GM18870 (cell line): ENCODE data around the gene LYPLAL1.
"Not testable (repeated sequence)": the region's sequence is repeated elsewhere in the genome, so short reads cannot be mapped to it uniquely, and the experiment has no call there.

Experiments used
- ATAC-seq: cut with Tn5 transposase; IDR thresholded peaks from one replicate; pipeline ENCODE4 v1.9.1; 2021; ENCODE audit warnings: moderate library complexity; ENCODE audit not compliant: unreplicated experiment

LYPLAL1 gene

DNA sequence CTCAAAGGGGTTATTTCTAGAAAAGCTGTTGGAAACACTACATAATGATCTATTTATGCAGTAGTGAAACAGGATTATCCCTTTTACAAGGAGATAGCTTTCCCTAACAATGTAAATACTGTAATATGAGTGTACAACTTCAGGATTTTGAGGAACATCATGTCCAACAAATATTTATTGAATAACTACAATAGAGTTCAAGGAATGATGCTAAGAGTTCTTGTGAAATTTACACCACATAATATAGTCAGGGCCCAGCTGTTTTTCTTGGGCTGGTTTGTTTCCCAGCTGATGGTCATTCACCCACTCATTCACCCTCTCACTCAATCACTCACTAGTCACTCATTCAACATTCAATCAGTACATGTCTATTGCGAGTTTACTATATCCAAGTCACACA is 12.3 kb upstream of the LYPLAL1 start:
- no peak for ATAC-seq

- ATAC-seq: no peak
Observed at GRCh38 chr1:219163401-219163954, 10.2 kb upstream of the LYPLAL1 start.

- ATAC-seq: no peak
Observed at GRCh38 chr1:219171192-219171935, 2.3 kb upstream of the LYPLAL1 start.

DNA sequence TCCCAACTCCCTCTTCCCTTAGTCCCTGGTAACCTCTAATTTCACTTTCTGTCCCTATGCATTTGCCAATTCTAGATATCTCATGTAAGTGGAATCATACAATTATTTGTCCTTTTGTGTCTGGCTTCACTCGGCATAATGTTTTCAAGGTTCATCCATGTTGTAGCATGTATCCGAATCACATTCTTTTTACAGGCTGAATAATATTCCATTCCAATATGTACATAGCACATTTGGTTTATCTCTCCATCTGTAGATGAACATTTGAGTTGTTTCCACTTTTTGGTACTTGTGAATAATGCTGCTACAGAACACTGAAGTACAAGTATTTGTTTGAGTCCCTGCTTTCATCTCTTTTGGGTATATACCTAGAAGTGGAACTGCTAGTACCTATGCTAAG is 857 bp upstream of the LYPLAL1 start:
- ATAC-seq: no peak

DNA sequence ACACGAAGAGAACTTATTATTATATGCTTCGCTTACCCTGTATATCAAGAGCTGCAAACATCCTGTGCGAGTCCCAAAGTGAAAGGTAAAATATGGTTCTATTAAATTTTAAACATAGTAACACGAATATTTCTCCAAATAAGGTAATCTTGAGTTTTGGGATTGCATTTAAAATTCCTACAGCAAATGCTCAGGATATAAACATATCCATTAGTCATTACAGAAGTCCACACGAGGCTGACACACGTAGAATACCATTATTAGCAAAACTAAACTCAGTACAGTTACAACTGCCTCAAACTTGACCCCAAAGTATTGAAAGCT is 282 bp upstream of the LYPLAL1 start:
- ATAC-seq: peak; percentile 55

DNA sequence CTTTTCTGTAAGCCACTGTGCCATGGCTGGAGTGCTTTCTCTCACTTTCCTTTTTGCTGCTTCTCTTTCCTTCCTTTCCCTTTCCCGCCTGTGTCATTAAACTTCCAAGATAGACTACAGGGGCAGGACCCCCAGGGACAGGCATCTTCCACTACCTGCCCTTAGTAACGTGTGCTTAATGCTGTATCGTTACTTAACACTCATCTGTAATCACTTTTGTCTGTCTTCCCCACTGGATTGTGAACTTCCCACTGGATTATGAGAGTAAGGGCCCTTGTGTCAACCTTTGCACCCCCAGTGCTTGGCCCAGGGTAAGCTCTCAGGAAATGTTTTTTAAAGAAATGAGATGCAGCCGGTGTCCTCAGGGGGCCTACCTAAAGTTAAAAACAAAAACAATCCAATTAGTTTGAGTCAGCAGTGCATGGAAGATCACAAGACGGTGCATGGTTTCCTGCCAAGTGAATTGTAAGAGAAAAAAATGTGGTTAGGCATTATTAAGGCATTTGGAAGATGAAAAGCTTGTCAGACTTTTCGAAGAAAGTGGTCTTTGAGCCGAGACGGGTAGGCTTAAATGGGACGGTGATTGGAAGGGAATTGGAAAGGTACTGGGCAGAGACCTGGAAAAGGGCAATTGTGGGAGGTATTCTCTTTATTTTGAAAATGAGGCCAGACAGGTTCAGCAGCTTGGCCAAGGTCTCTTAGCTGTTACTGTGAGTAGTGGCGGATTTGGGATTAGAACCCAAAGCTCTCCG is 958 bp downstream of the LYPLAL1 start:
- peak; percentile 24 for ATAC-seq

DNA sequence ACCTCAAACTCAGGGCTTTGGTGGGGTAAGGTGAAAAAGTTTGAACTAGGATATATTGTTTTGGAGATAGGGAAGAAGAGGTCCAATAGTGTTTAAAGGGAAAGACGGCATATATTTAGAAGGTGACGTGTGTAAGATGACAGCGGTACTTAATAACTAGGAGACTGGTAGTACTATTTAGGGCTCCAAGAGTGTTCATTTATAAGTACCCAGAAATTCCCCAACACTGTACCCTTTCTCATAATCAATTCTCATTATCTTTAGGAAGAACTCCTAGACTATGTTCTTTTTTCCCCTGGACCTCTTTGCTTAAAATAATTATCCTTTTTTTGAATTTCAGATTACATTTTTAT is 1.5 kb downstream of the LYPLAL1 start:
- ATAC-seq: no peak

- ATAC-seq: no peak
Observed at GRCh38 chr1:219176168-219176567, 2.5 kb downstream of the LYPLAL1 start.

DNA sequence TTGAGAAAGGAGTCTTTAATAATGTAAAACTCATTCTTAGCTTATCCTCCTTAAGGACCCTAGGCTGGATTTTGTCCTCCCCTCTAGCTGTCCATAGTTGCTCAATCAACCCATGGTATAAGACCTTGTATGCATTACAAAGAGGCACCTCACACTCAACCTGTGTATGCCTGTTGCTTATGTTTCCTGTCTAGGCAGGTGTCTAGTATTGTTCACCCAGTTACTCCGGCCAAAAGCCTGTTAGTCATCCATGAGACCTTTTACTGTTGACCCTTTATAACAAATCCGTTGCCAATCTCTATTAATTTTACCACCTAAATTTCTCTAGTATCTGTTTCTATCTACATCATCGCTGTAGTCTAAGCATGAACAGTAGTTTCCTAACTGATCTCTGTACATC is 3.7 kb downstream of the LYPLAL1 start:
- ATAC-seq: peak; percentile 35

- ATAC-seq: no peak
Observed at GRCh38 chr1:219177940-219178339, 4.3 kb downstream of the LYPLAL1 start.

DNA sequence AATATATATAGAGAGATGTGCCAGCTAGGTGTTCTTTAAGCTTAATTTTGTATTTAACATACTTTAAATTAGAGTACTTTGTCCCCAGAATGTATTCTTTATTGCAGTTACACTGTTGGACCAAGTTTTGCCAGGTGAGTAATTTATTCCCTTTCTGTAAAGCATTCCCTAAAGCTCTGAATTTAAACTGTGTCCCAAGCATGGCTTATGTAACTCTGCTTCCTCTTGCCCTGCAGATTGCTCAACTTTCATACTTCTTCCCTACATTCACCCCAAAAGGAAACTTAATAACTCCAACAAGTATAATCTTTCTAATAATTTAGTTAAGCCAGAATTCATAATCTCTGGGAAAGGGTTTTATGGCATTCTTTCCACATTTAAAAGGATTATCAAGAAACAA is 5.6 kb downstream of the LYPLAL1 start:
- no peak for ATAC-seq

GRCh38 chr1:219184337-219184736 is 10.7 kb downstream of the LYPLAL1 start:
- ATAC-seq: no peak

- no peak for ATAC-seq
Observed at GRCh38 chr1:219185486-219186117, 11.9 kb downstream of the LYPLAL1 start.

DNA sequence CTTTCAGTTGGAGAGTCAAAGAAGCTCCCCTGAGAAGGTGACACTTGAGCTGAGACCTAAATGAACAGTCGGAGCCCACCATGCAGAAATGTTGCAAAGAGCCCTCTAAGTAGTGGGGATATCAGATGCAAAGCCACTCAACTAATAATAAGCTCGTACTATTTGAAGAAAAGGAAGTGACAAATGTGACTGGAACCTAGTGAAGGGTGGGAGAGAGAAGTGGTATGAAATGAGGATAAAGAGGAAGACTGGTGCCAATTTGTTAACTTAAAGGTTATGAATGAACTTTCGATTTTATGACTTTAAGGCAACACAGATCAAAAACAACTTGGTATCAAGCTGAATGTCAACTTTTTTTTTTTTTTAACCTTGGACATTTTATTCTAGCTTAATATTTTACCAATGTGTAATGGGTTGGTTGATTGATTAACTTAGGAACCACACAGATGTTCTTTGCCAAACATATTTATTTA is 14.7 kb downstream of the LYPLAL1 start:
- ATAC-seq: peak; percentile 29

DNA sequence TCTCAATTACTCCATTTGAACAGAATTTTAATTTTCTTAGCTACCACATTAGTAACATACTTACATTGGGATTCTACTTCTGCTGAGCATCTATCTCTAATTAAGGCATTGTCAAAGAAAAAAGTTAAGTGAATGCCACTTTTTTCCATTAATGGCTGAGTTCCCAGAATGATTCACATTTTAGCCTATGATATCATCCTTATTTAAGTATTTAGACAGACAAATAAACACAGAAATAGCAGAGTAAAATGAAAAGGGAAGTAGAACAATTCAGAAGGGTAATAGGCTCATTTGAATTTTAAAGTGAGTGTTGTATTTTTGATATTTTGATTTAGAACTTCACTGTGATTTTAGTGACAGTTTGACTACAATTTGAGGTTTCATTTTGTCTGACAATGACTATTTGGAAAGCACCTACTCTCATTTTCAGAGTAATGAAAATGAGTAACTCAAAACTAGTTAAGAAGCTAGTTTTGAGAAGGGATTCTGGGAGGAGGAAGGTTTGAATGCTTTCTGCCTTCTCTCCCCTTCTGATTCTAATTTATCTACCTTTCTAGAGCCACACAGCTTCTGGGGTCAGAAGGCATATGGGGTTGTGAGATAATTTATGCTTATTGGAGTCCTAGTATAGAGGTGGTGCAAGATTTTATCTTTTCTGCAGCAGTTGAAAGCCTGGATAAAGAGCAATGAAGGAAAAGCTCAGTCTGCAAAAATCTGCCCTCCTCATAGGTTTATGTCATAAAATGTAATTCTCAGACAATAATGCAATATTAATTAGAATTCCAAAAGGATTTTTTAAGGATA is 15.5 kb downstream of the LYPLAL1 start:
- peak; percentile 73 for ATAC-seq

GRCh38 chr1:219189952-219190351 is 16.3 kb downstream of the LYPLAL1 start:
- no peak for ATAC-seq

DNA sequence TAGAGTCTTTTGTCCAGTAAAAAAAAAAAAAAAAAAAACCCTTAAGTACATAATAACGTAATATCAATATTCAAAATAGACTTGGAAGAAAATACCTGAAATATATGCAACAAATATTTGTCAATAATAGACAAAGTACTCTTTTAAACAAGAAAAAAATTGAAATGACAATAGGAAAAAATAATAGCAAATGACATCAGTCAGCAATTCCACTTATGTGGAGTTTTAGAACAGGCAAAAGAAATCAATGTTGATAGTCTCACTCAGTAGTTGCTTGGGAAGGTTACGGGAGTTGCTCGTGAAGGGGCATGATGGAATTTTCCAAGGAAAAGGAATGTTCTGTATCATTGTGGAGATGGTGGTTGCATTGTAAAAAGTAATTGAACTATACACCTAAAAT is 16.9 kb downstream of the LYPLAL1 start:
- no peak for ATAC-seq

GRCh38 chr1:219195833-219196232 is 22.2 kb downstream of the LYPLAL1 start:
- not testable (repeated sequence) for ATAC-seq

GRCh38 chr1:219201656-219202055 is 28.0 kb downstream of the LYPLAL1 start:
- ATAC-seq: no peak

GRCh38 chr1:219202567-219202966 is 28.9 kb downstream of the LYPLAL1 start:
- no peak for ATAC-seq

GRCh38 chr1:219206350-219206749 is 32.7 kb downstream of the LYPLAL1 start:
- ATAC-seq: no peak
